Upper lobe of right lung (tissue), 1 donor: ENCODE results near the gene NAA35. TPM values are rescaled to one million over a fixed set of nuclear protein-coding genes. Genes with fewer than 3 reads are reported as not detected.

Experiments
- ATAC-seq: fragments of 200-7000 bp; cut with Tn5 transposase; one replicate; pipeline ENCODE4 v1.9.1; 2020; ENCODE audit warnings: mild to moderate bottlenecking, moderate library complexity
- DNase-seq: peaks from one replicate; pipeline ENCODE4 v3.0.0-alpha.2; 2020
- H3K27ac ChIP-seq: fragments of 200-600 bp; one replicate; pipeline ENCODE4 v1.8.0; 2022
- H3K27me3 ChIP-seq: fragments of 200-600 bp; one replicate; pipeline ENCODE4 v1.8.0; 2022; ENCODE audit warnings: mild to moderate bottlenecking
- H3K36me3 ChIP-seq: fragments of 200-600 bp; one replicate; pipeline ENCODE4 v1.8.0; 2022
- H3K4me1 ChIP-seq: fragments of 200-600 bp; one replicate; pipeline ENCODE4 v1.8.0; 2022
- H3K4me3 ChIP-seq: fragments of 200-600 bp; one replicate; pipeline ENCODE4 v1.8.0; 2022; ENCODE audit warnings: mild to moderate bottlenecking
- H3K9me3 ChIP-seq: fragments of 200-600 bp; one replicate; pipeline ENCODE4 v1.8.0; 2022
- CTCF ChIP-seq: fragments of 200-600 bp; IDR thresholded peaks from one replicate; pipeline ENCODE4 v1.8.0; 2022; ENCODE audit warnings: antibody characterized with exemption
- intact Hi-C: fragments of 100-400 bp; cut with DNase I; formaldehyde crosslinking; loops from one replicate; pipeline ENCODE4 v1.11.0; 2022
- total RNA-seq: library from RNA; stranded (reverse); fragmentation: NEBNext Ultra II Directional; extraction: Animal tissue kit (Norgen Biotek cat#: 25700); gene quantifications from one replicate; pipeline ENCODE4 v1.2.1, GENCODE V29; 2021
- donor health status: DM: no; HTN: yes; CAD: no; lungs with severe emphysema.

Gene NAA35
- total RNA-seq, 1 donor from 2014 or later: 20.3 TPM

- DNase-seq: no peak
These were observed 8.8 kb downstream of the NAA35 start for GRCh38 chr9:85949586-85950335.

GRCh38 chr9:85959955-85960354 lies 19.0 kb downstream of the NAA35 start:
- TF ChIP-seq CTCF: no peak
- Histone ChIP-seq H3K27ac (no peak overlapping the region), H3K9me3 (no peaks in the 10 kb centered on the region), H3K36me3 (peaks cover 50% of the 10 kb centered on the region), H3K4me1 (peaks cover 6% of the 10 kb centered on the region), H3K4me3 (no peak overlapping the region), H3K27me3 (no peaks in the 10 kb centered on the region)
- DNase-seq: no peak
- no peak for ATAC-seq
- intact Hi-C loops: no loop called here

More at GRCh38 chr9:85949586-85950335, 8.8 kb downstream of the NAA35 start:
- H3K4me1 ChIP-seq: peaks cover 5% of the 10 kb centered on the region
- ATAC-seq: no peak
- H3K4me3 ChIP-seq: no peak overlapping the region
- intact Hi-C loops: no loop called here
- no peaks in the 10 kb centered on the region for H3K9me3 ChIP-seq
- no peaks in the 10 kb centered on the region for H3K27me3 ChIP-seq
- H3K27ac ChIP-seq: no peak overlapping the region
- H3K36me3 ChIP-seq: peaks cover 21% of the 10 kb centered on the region
- no peak for TF ChIP-seq CTCF

GRCh38 chr9:85960688-85961093 lies 19.7 kb downstream of the NAA35 start:
- intact Hi-C loops: no loop called here
- no peak overlapping the region for H3K4me3 ChIP-seq
- H3K9me3 ChIP-seq: no peaks in the 10 kb centered on the region
- no peak for ATAC-seq
- H3K27me3 ChIP-seq: no peaks in the 10 kb centered on the region
- peaks cover 58% of the 10 kb centered on the region for H3K36me3 ChIP-seq
- no peak for TF ChIP-seq CTCF
- peaks cover 6% of the 10 kb centered on the region for H3K4me1 ChIP-seq
- no peak overlapping the region for H3K27ac ChIP-seq
- DNase-seq: no peak

GRCh38 chr9:85964526-85964925 lies 23.6 kb downstream of the NAA35 start:
- Histone ChIP-seq H3K9me3 (no peaks in the 10 kb centered on the region), H3K4me1 (peaks cover 6% of the 10 kb centered on the region), H3K4me3 (no peak overlapping the region), H3K36me3 (peaks cover 52% of the 10 kb centered on the region), H3K27me3 (no peaks in the 10 kb centered on the region), H3K27ac (no peak overlapping the region)
- ATAC-seq (no peak), DNase-seq (no peak)
- intact Hi-C loops: no loop called here
- no peak for TF ChIP-seq CTCF

GRCh38 chr9:85964949-85965348 lies 24.0 kb downstream of the NAA35 start:
- DNase-seq (no peak), ATAC-seq (no peak)
- Histone ChIP-seq H3K27me3 (no peaks in the 10 kb centered on the region), H3K36me3 (peaks cover 56% of the 10 kb centered on the region), H3K9me3 (no peaks in the 10 kb centered on the region), H3K4me3 (no peak overlapping the region), H3K27ac (no peak overlapping the region), H3K4me1 (peaks cover 6% of the 10 kb centered on the region)
- intact Hi-C loops: no loop called here
- TF ChIP-seq CTCF: no peak
